GM23338 (cell line): Measurements from ENCODE around the gene FLNB. TPM values are rescaled to one million over a fixed set of nuclear protein-coding genes. Genes with fewer than 3 reads are reported as not detected.
A peak's percentile ranks its signal among the peaks of the same experiment; 100 is the strongest.

ENCODE experiments used
- ATAC-seq: fragments of 200-7000 bp; cut with Tn5 transposase; 3 replicates; pipeline ENCODE4 v1.9.1; 2020
- DNase-seq: peaks from one replicate; pipeline ENCODE4 v3.0.0-alpha.2; 2015; ENCODE audit warnings: low spot score
- H2AFZ ChIP-seq: fragments of 200-600 bp; sonication (generic); 2 replicates; pipeline ENCODE4 v1.8.0; 2016; ENCODE audit warnings: antibody characterized with exemption, mild to moderate bottlenecking, moderate library complexity
- H3F3A ChIP-seq: fragments of 200-600 bp; sonication (generic); replicated peaks from 2 replicates; pipeline ENCODE4 v1.8.0; 2017; ENCODE audit warnings: antibody characterized with exemption, mixed run types, low read depth
- H3K27ac ChIP-seq: fragments of 200-600 bp; sonication (generic); 2 replicates; pipeline ENCODE4 v1.6.1; 2016; ENCODE audit warnings: low read depth
- H3K27me3 ChIP-seq: fragments of 200-600 bp; sonication (generic); 2 replicates; pipeline ENCODE4 v1.8.0; 2016; ENCODE audit warnings: mild to moderate bottlenecking, mixed run types, moderate library complexity; ENCODE audit not compliant: insufficient read depth
- H3K36me3 ChIP-seq: fragments of 200-600 bp; sonication (generic); 2 replicates; pipeline ENCODE4 v1.8.0; 2016; ENCODE audit warnings: mild to moderate bottlenecking; ENCODE audit not compliant: insufficient read depth
- H3K4me1 ChIP-seq: fragments of 200-600 bp; sonication (generic); 2 replicates; pipeline ENCODE4 v1.8.0; 2016; ENCODE audit warnings: mild to moderate bottlenecking, moderate library complexity; ENCODE audit not compliant: insufficient read depth
- H3K4me2 ChIP-seq: fragments of 200-600 bp; sonication (generic); 2 replicates; pipeline ENCODE4 v1.7.1; 2017; ENCODE audit warnings: mixed run types
- H3K4me3 ChIP-seq: fragments of 200-600 bp; sonication (generic); 2 replicates; pipeline ENCODE4 v1.6.1; 2016; ENCODE audit warnings: mixed run types
- H3K79me2 ChIP-seq: fragments of 200-600 bp; sonication (generic); replicated peaks from 2 replicates; pipeline ENCODE4 v1.8.0; 2017; ENCODE audit warnings: mild to moderate bottlenecking; ENCODE audit not compliant: insufficient read depth
- H3K9me2 ChIP-seq: fragments of 200-600 bp; sonication (generic); 2 replicates; pipeline ENCODE4 v1.8.0; 2017; ENCODE audit not compliant: insufficient read depth
- H4K20me1 ChIP-seq: fragments of 200-600 bp; sonication (generic); replicated peaks from 2 replicates; pipeline ENCODE4 v1.8.0; 2017; ENCODE audit warnings: mild to moderate bottlenecking; ENCODE audit not compliant: insufficient read depth
- H3K27ac Mint-ChIP-seq: 2 replicates; pipeline ENCODE4 v1.8.0; 2020; ENCODE audit warnings: inconsistent platforms, mild to moderate bottlenecking, moderate library complexity, mixed read lengths
- H3K27me3 Mint-ChIP-seq: 3 replicates; pipeline ENCODE4 v1.8.0; 2022; ENCODE audit warnings: low read depth, mild to moderate bottlenecking, moderate library complexity, mixed read lengths, inconsistent platforms; ENCODE audit not compliant: insufficient read depth, poor library complexity
- H3K36me3 Mint-ChIP-seq: 3 replicates; pipeline ENCODE4 v1.8.0; 2021; ENCODE audit warnings: low read depth, mild to moderate bottlenecking, inconsistent platforms, moderate library complexity, mixed read lengths
- H3K4me1 Mint-ChIP-seq: 3 replicates; pipeline ENCODE4 v1.8.0; 2020; ENCODE audit warnings: mild to moderate bottlenecking, inconsistent platforms, mixed read lengths
- H3K4me3 Mint-ChIP-seq: 3 replicates; pipeline ENCODE4 v1.8.0; 2021; ENCODE audit warnings: moderate library complexity, mild to moderate bottlenecking, inconsistent platforms, mixed read lengths
- H3K9me3 Mint-ChIP-seq: 3 replicates; pipeline ENCODE4 v1.8.0; 2020; ENCODE audit warnings: moderate library complexity, mild to moderate bottlenecking, inconsistent platforms, mixed read lengths
- CREB1 ChIP-seq: fragments of 250-450 bp; sonication (Bioruptor Pico); IDR thresholded peaks from 2 replicates; pipeline ENCODE4 v1.5.0; 2020; ENCODE audit warnings: low read depth, mild to moderate bottlenecking, moderate library complexity
- CTCF ChIP-seq, 2 experiments: fragments of 200-600 bp in 1 of 2; sonication (generic) in 1 of 2; conservative IDR thresholded peaks; 2 replicates each; pipeline versions ENCODE4 v1.5.1 to v1.6.1; 2016 to 2017; ENCODE audit warnings: antibody characterized with exemption in 2 of 2, low read depth in 2 of 2, mild to moderate bottlenecking in 2 of 2, moderate library complexity in 1 of 2
- EZH2 ChIP-seq: fragments of 200-600 bp; sonication (generic); IDR thresholded peaks from one replicate; pipeline ENCODE4 v1.8.0; 2017; ENCODE audit warnings: antibody characterized with exemption, mild to moderate bottlenecking, low read depth; ENCODE audit not compliant: unreplicated experiment
- EZH2phosphoT487 ChIP-seq: fragments of 200-600 bp; sonication (generic); IDR thresholded peaks from one replicate; pipeline ENCODE4 v1.8.1; 2018; ENCODE audit warnings: antibody characterized with exemption; ENCODE audit not compliant: unreplicated experiment
- JUNB ChIP-seq: IDR thresholded peaks from one replicate; pipeline ENCODE4 v1.6.1; 2016; ENCODE audit warnings: antibody characterized with exemption; ENCODE audit not compliant: unreplicated experiment
- NANOG ChIP-seq: IDR thresholded peaks from 2 replicates; pipeline ENCODE4 v1.6.1; 2016; ENCODE audit warnings: antibody characterized with exemption, borderline replicate concordance
- POLR2AphosphoS5 ChIP-seq: IDR thresholded peaks from 2 replicates; pipeline ENCODE4 v1.6.1; 2016; ENCODE audit warnings: antibody characterized with exemption, low read depth
- REST ChIP-seq: IDR thresholded peaks from one replicate; pipeline ENCODE4 v1.6.1; 2018; ENCODE audit warnings: antibody characterized with exemption; ENCODE audit not compliant: unreplicated experiment
- ZNF114 ChIP-seq: fragments of 250-450 bp; sonication (Bioruptor Pico); IDR thresholded peaks from 2 replicates; pipeline ENCODE4 v1.5.0; 2020; ENCODE audit warnings: mild to moderate bottlenecking, moderate library complexity
- ZNF331 ChIP-seq: fragments of 250-450 bp; sonication (Bioruptor Pico); IDR thresholded peaks from 2 replicates; pipeline ENCODE4 v1.5.0; 2020; ENCODE audit warnings: low read depth, mild to moderate bottlenecking, moderate library complexity
- ZNF462 ChIP-seq: fragments of 250-450 bp; sonication (Bioruptor Pico); IDR thresholded peaks from 2 replicates; pipeline ENCODE4 v1.5.0; 2020; ENCODE audit warnings: mild to moderate bottlenecking, moderate library complexity
- polyA plus RNA-seq: library from polyadenylated mRNA; unstranded; fragments of >200 nt; fragmentation: Nextera tagmentation; extraction: Ambion mirVana; gene quantifications from 2 replicates; pipeline ENCODE4 v1.2.1, GENCODE V29; 2016
- total RNA-seq: library from RNA; depleted of rRNA; stranded (reverse); fragments of >200 nt; shearing (Covaris generic); gene quantifications from 2 replicates; pipeline ENCODE4 v1.2.3, GENCODE V29; 2014

Gene FLNB
- total and polyA plus RNA-seq, 2 experiments from 2014 or later: 39.7 to 179 TPM

- peaks cover 2% of the 10 kb centered on the region; the same call in 1 of the 2 replicates for H3F3A ChIP-seq
- H3K4me2 ChIP-seq: peak overlapping the region; percentile 58
- Mint-ChIP-seq H3K27ac (peak overlapping the region; percentile 81), H3K4me1 (peaks cover 57% of the 10 kb centered on the region), H3K36me3 (0 out of 3 replicates have a peak, but pooled peaks cover 5% of the 10 kb centered on the region), H3K9me3 (no peaks in the 10 kb centered on the region), H3K4me3 (peak overlapping the region; percentile 31; the same call in 1 of the 3 replicates), H3K27me3 (peaks cover 8% of the 10 kb centered on the region)
- H3K79me2 ChIP-seq: peaks cover 98% of the 10 kb centered on the region
- peak overlapping the region; percentile 72 for H3K27ac ChIP-seq
- 0 out of 3 replicates have a peak, but pooled peaks have one; percentile 5 for ATAC-seq
- H3K36me3 ChIP-seq: no peaks in the 10 kb centered on the region
- H3K27me3 ChIP-seq: no peaks in the 10 kb centered on the region
- H3K9me2 ChIP-seq: no peaks in the 10 kb centered on the region
- no peak for TF ChIP-seq ZNF114 (CRISPR knock-in tag)
- TF ChIP-seq CREB1: no peak
- TF ChIP-seq ZNF462 (CRISPR knock-in tag): no peak
- TF ChIP-seq JUNB: no peak
- no peak for TF ChIP-seq ZNF331 (CRISPR knock-in tag)
- TF ChIP-seq REST: no peak
- no peak for TF ChIP-seq EZH2
- TF ChIP-seq EZH2phosphoT487: no peak
- TF ChIP-seq POLR2AphosphoS5: no peak
- no peak for TF ChIP-seq NANOG
- TF ChIP-seq CTCF (conservative IDR thresholded peaks at IDR 0.05; ENCODE audit: low read depth in 2 of 2): no peak
- peaks cover 73% of the 10 kb centered on the region for H3K4me1 ChIP-seq
- no peaks in the 10 kb centered on the region; the same call in 1 of the 2 replicates for H4K20me1 ChIP-seq
- no peak overlapping the region for H2AFZ ChIP-seq
- DNase-seq: peak; percentile 27
- 0 out of 2 replicates have a peak overlapping the region, but pooled peaks have one; percentile 10 for H3K4me3 ChIP-seq
Measured at GRCh38 chr3:58035524-58036255, 27.5 kb downstream of the FLNB start.
